ENCODE data around the gene PTPN1.

GRCh38 chr20:50498071-50498776 is 12.0 kb upstream of the PTPN1 start:
- TF ChIP-seq CTCF (IDR thresholded peaks at IDR 0.05): no peak
- no peak for TF ChIP-seq POLR2A (IDR thresholded peaks at IDR 0.05)
